ENCODE measurements around the gene SWAP70. TPM values are rescaled to one million over a fixed set of nuclear protein-coding genes. Genes with fewer than 3 reads are reported as not detected.

SWAP70 gene
- total RNA-seq, 2 donors from 2014 or later, result 28.8 to 30.7 TPM

DNA sequence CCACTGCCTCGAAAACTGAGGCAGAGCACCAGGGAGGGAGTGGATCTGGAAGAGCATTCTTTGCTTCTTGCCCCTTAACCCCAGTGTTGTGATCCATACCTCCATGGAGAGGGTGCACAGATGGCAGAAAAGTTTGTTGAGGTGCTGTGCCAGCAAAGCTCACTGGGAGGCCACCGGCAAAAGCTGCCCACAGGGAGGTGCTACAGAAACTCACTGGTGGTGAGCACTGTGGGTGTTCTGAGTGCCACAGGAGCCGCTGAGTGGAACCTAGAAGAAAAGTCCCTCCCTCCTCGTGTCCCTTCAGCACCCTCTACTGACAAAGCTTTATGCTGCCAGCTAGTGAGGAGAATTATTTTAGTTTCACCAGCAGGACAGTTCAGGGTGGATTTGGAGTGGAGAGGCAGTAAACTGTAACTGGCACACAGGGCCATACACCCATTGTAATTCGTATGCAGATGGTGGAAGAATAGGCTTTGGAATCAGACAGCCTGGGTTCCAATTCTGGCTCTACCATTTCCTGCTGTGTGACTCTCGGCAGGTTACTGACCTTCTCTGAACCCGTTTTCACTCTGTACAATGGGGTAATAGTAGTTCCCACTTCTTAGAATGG is 84.6 kb downstream of the SWAP70 start:
- H3K27ac ChIP-seq (ENCODE audit: low read depth, low read length), result no peak overlapping the region
- H3K4me1 ChIP-seq (ENCODE audit: control insufficient read depth, insufficient read depth, low read length), result no peaks in the 10 kb centered on the region
- Mint-ChIP-seq H3K4me1 (peaks cover 6% of the 10 kb centered on the region), H3K27ac (no peak overlapping the region), H3K4me3 (no peak overlapping the region), H3K27me3 (ENCODE audit: insufficient read depth) (no peaks in the 10 kb centered on the region), H3K9me3 (peaks cover 3% of the 10 kb centered on the region), H3K36me3 (ENCODE audit: low read depth) (peaks cover 52% of the 10 kb centered on the region)
- peaks cover 68% of the 10 kb centered on the region for H3K36me3 ChIP-seq (ENCODE audit: control insufficient read depth, insufficient read depth, low read length)
- TF ChIP-seq, protein P1, sequence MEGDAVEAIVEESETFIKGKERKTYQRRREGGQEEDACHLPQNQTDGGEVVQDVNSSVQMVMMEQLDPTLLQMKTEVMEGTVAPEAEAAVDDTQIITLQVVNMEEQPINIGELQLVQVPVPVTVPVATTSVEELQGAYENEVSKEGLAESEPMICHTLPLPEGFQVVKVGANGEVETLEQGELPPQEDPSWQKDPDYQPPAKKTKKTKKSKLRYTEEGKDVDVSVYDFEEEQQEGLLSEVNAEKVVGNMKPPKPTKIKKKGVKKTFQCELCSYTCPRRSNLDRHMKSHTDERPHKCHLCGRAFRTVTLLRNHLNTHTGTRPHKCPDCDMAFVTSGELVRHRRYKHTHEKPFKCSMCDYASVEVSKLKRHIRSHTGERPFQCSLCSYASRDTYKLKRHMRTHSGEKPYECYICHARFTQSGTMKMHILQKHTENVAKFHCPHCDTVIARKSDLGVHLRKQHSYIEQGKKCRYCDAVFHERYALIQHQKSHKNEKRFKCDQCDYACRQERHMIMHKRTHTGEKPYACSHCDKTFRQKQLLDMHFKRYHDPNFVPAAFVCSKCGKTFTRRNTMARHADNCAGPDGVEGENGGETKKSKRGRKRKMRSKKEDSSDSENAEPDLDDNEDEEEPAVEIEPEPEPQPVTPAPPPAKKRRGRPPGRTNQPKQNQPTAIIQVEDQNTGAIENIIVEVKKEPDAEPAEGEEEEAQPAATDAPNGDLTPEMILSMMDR (conservative IDR thresholded peaks at IDR 0.05), result peak; percentile 80
- no peak overlapping the region for H3K4me3 ChIP-seq (ENCODE audit: low read length)
- DNase-seq, result peak; percentile 77
- WGBS, 2 experiments (ENCODE audit: insufficient coverage in 1 of 2, insufficient read length in 1 of 2), result 79 to 85% methylated on average over 5 to 7 of the region's 7 CpGs
- no peak overlapping the region for H3K9ac ChIP-seq (ENCODE audit: extremely low read depth, low read length, poor library complexity, severe bottlenecking)
- H3K27me3 ChIP-seq (ENCODE audit: control insufficient read depth, insufficient read depth, low read length, poor library complexity, severe bottlenecking), result no peaks in the 10 kb centered on the region
- peaks cover 8% of the 10 kb centered on the region for H3K9me3 ChIP-seq (ENCODE audit: control insufficient read depth, low read length)

DNA sequence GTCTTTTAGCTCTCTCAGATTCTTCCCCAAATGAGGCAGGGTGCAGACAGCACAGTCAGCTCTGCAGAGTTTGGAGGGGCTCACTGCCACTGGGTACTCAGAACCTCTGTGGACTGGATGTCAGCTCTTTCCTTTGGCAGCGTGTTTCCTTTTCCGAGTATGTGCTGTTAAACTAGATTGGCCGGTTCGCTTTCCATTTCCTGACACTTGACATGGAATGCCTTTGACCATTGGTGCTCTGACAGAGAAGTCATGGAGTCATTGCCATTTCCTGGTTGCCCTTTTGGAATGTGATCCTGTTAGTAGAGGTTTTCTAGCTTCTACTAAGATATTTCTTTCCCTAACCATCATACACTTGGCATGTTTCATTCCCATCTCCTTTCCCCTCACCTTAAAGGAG is 86.7 kb downstream of the SWAP70 start:
- Mint-ChIP-seq H3K9me3 (peaks cover 1% of the 10 kb centered on the region), H3K27ac (no peak overlapping the region), H3K4me1 (peaks cover 6% of the 10 kb centered on the region), H3K27me3 (ENCODE audit: insufficient read depth) (no peaks in the 10 kb centered on the region), H3K36me3 (ENCODE audit: low read depth) (peaks cover 46% of the 10 kb centered on the region), H3K4me3 (no peak overlapping the region)
- H3K4me3 ChIP-seq (ENCODE audit: low read length), result no peak overlapping the region
- TF ChIP-seq, protein P1 (conservative IDR thresholded peaks at IDR 0.05), result no peak
- no peaks in the 10 kb centered on the region for H3K27me3 ChIP-seq (ENCODE audit: control insufficient read depth, insufficient read depth, low read length, poor library complexity, severe bottlenecking)
- H3K36me3 ChIP-seq (ENCODE audit: control insufficient read depth, insufficient read depth, low read length), result peaks cover 62% of the 10 kb centered on the region
- H3K9me3 ChIP-seq (ENCODE audit: control insufficient read depth, low read length), result peaks cover 8% of the 10 kb centered on the region
- H3K27ac ChIP-seq (ENCODE audit: low read depth, low read length), result no peak overlapping the region
- H3K4me1 ChIP-seq (ENCODE audit: control insufficient read depth, insufficient read depth, low read length), result no peaks in the 10 kb centered on the region
- WGBS, 2 experiments (ENCODE audit: insufficient coverage in 1 of 2, insufficient read length in 1 of 2), result 90 to 98% methylated on average over 2 to 4 of the region's 4 CpGs
- H3K9ac ChIP-seq (ENCODE audit: extremely low read depth, low read length, poor library complexity, severe bottlenecking), result no peak overlapping the region
- no peak for DNase-seq

DNA sequence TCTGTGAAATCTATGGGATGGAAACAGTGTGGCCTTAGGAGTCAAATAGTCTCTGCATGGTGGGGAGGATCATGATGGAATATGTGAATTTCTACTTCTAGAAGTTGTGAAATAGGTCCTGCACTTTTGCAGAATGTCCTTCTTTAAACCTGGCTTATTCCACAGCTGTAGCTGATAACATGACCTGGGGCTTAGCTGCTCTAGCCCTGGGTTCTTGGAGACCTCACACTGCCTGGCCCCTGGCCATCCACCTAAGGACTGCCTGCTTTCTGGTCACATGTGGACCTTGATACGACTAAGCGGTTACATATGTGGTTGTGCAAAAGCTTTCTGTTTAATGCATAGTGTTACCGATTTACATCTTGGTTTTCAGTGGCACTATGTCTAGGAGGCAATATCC is 88.2 kb downstream of the SWAP70 start:
- Mint-ChIP-seq H3K4me3 (no peak overlapping the region), H3K36me3 (ENCODE audit: low read depth) (peaks cover 46% of the 10 kb centered on the region), H3K27ac (no peak overlapping the region), H3K27me3 (ENCODE audit: insufficient read depth) (no peaks in the 10 kb centered on the region), H3K9me3 (peaks cover 1% of the 10 kb centered on the region), H3K4me1 (peaks cover 6% of the 10 kb centered on the region)
- Histone ChIP-seq H3K36me3 (ENCODE audit: control insufficient read depth, insufficient read depth, low read length) (peaks cover 51% of the 10 kb centered on the region), H3K9ac (ENCODE audit: extremely low read depth, low read length, poor library complexity, severe bottlenecking) (no peak overlapping the region), H3K9me3 (ENCODE audit: control insufficient read depth, low read length) (peaks cover 8% of the 10 kb centered on the region), H3K27ac (ENCODE audit: low read depth, low read length) (no peak overlapping the region), H3K4me1 (ENCODE audit: control insufficient read depth, insufficient read depth, low read length) (no peaks in the 10 kb centered on the region), H3K4me3 (ENCODE audit: low read length) (no peak overlapping the region), H3K27me3 (ENCODE audit: control insufficient read depth, insufficient read depth, low read length, poor library complexity, severe bottlenecking) (no peaks in the 10 kb centered on the region)
- no peak for DNase-seq
- TF ChIP-seq, protein P1 (conservative IDR thresholded peaks at IDR 0.05), result no peak
- 98 to 100% methylated on average over 3 of the region's 3 CpGs for WGBS, 2 experiments (ENCODE audit: insufficient coverage in 1 of 2, insufficient read length in 1 of 2)
